H1 (cell line): Measurements from ENCODE around the gene EIF4E3. TPM values are rescaled to one million over a fixed set of nuclear protein-coding genes. Genes with fewer than 3 reads are reported as not detected.

Experiments used
- CTCF ChIA-PET: fragments of 300-600 bp; sonication (Branson Sonifier 250); formaldehyde crosslinking; loops from one replicate; lab custom pipeline; 2021; ENCODE audit not compliant: partially characterized antibody; lab: Charles Lee
- POLR2A ChIA-PET: fragments of 300-600 bp; sonication (Branson Sonifier 250); formaldehyde crosslinking; loops from one replicate; lab custom pipeline; 2021; ENCODE audit warnings: inconsistent platforms; ENCODE audit not compliant: partially characterized antibody; lab: Charles Lee
- DNase-seq, 2 experiments: peaks; one replicate each; pipeline versions ENCODE4 v3.0.0 to v3.0.0-alpha.2; 2010 to 2022; ENCODE audit warnings: low spot score in 2 of 2, low read depth in 1 of 2, mixed read lengths in 1 of 2
- FAIRE-seq: peaks from 2 replicates; lab custom pipeline; 2011; peaks lifted over from hg19 to GRCh38; lab: Jason Lieb, UNC
- H2AFZ ChIP-seq: 2 replicates; pipeline ENCODE4 v1.8.1; 2012; ENCODE audit warnings: low read length, inconsistent platforms
- H2AK5ac ChIP-seq: 2 replicates; pipeline ENCODE4 v1.6.1; 2013; ENCODE audit warnings: low read depth, low read length
- H2BK120ac ChIP-seq: replicated peaks from 2 replicates; pipeline ENCODE3; 2013; ENCODE audit warnings: low read depth, low read length, inconsistent platforms
- H2BK12ac ChIP-seq: 2 replicates; pipeline ENCODE4 v1.6.1; 2013; ENCODE audit warnings: low read depth, low read length
- H2BK15ac ChIP-seq: 2 replicates; pipeline ENCODE4 v1.6.1; 2013; ENCODE audit warnings: low read length
- H2BK20ac ChIP-seq: 2 replicates; pipeline ENCODE4 v1.6.1; 2013; ENCODE audit warnings: low read length
- H2BK5ac ChIP-seq: 2 replicates; pipeline ENCODE4 v1.6.1; 2013; ENCODE audit warnings: low read depth, low read length
- H3K14ac ChIP-seq: 2 replicates; pipeline ENCODE4 v1.6.1; 2013; ENCODE audit warnings: inconsistent platforms; ENCODE audit not compliant: insufficient read length
- H3K18ac ChIP-seq: 2 replicates; pipeline ENCODE4 v1.6.1; 2013; ENCODE audit warnings: low read length; ENCODE audit errors: extremely low read depth
- H3K23ac ChIP-seq: 2 replicates; pipeline ENCODE4 v1.6.1; 2013; ENCODE audit warnings: inconsistent platforms; ENCODE audit not compliant: insufficient read length
- H3K23me2 ChIP-seq: 2 replicates; pipeline ENCODE4 v1.6.1; 2013; ENCODE audit warnings: low read depth, low read length
- H3K27ac ChIP-seq: 2 replicates; pipeline ENCODE4 v1.6.1; 2011; ENCODE audit warnings: low read depth, low read length, inconsistent platforms
- H3K27me3 ChIP-seq, 4 experiments: replicated peaks in 1 of 4; 1 replicate in 1 of 4; 2 replicates in 3 of 4; pipeline versions ENCODE4 v1.6.1 to v1.8.1; 2011 to 2013; ENCODE audit warnings: low read length in 3 of 4, mild to moderate bottlenecking in 3 of 4, inconsistent platforms in 2 of 4, mixed read lengths in 2 of 4, moderate library complexity in 1 of 4; ENCODE audit not compliant: control insufficient read depth in 3 of 4, insufficient read depth in 3 of 4; ENCODE audit errors: extremely low read depth in 1 of 4
- H3K36me3 ChIP-seq, 4 experiments: 2 replicates each; pipeline versions ENCODE4 v1.6.1 to v1.8.1; 2011 to 2013; ENCODE audit warnings: mild to moderate bottlenecking in 4 of 4, low read length in 3 of 4, moderate library complexity in 2 of 4, control low read depth in 1 of 4, inconsistent platforms in 1 of 4; ENCODE audit not compliant: insufficient read depth in 4 of 4, control insufficient read depth in 2 of 4
- H3K4ac ChIP-seq: replicated peaks from 2 replicates; pipeline ENCODE3; 2013; ENCODE audit warnings: low read length, low read depth, mixed read lengths, inconsistent platforms; ENCODE audit not compliant: insufficient read length
- H3K4me1 ChIP-seq, 4 experiments: replicated peaks in 1 of 4; 1 replicate in 1 of 4; 2 replicates in 3 of 4; pipeline versions ENCODE4 v1.6.1 to v1.8.1; 2011 to 2013; ENCODE audit warnings: low read length in 3 of 4, inconsistent platforms in 2 of 4, mixed read lengths in 1 of 4; ENCODE audit not compliant: insufficient read depth in 4 of 4, control insufficient read depth in 3 of 4
- H3K4me2 ChIP-seq, 2 experiments: 2 replicates each; pipeline versions ENCODE4 v1.6.1 to v1.8.1; 2011 to 2013; ENCODE audit warnings: low read depth in 2 of 2, low read length in 2 of 2, control low read depth in 1 of 2, inconsistent platforms in 1 of 2, mild to moderate bottlenecking in 1 of 2; ENCODE audit not compliant: insufficient read depth in 1 of 2
- H3K4me3 ChIP-seq, 4 experiments: fragments of 200-600, 300-600 bp in 1 of 4; sonication (generic), shearing (Covaris generic), sonication (Bioruptor Twin) in 1 of 4; 2 replicates each; pipeline versions ENCODE4 v1.5.1 to v1.8.1; 2011 to 2016; ENCODE audit warnings: low read length in 4 of 4, low read depth in 3 of 4, control low read depth in 2 of 4, inconsistent platforms in 2 of 4, mild to moderate bottlenecking in 2 of 4, mixed read lengths in 1 of 4, moderate library complexity in 1 of 4; ENCODE audit not compliant: insufficient read depth in 2 of 4; ENCODE audit errors: extremely low read depth in 1 of 4
- H3K56ac ChIP-seq: replicated peaks from 2 replicates; pipeline ENCODE3; 2013; ENCODE audit warnings: low read depth, mild to moderate bottlenecking, mixed read lengths, low read length, inconsistent platforms; ENCODE audit not compliant: insufficient read length
- H3K79me1 ChIP-seq: 2 replicates; pipeline ENCODE4 v1.6.1; 2013; ENCODE audit warnings: low read depth, low read length, control low read depth
- H3K79me2 ChIP-seq, 2 experiments: 2 replicates each; pipeline versions ENCODE4 v1.6.1 to v1.8.1; 2012 to 2013; ENCODE audit warnings: low read length in 2 of 2, mild to moderate bottlenecking in 2 of 2, inconsistent platforms in 1 of 2; ENCODE audit not compliant: insufficient read depth in 2 of 2, control insufficient read depth in 1 of 2
- H3K9ac ChIP-seq, 4 experiments: replicated peaks in 1 of 4; 1 replicate in 1 of 4; 2 replicates in 3 of 4; pipeline versions ENCODE4 v1.6.1 to v1.8.1; 2011 to 2013; ENCODE audit warnings: low read depth in 3 of 4, low read length in 3 of 4, control low read depth in 2 of 4, mild to moderate bottlenecking in 2 of 4, moderate library complexity in 2 of 4, inconsistent platforms in 1 of 4; ENCODE audit errors: extremely low read depth in 1 of 4
- H3K9me3 ChIP-seq, 2 experiments: 2 replicates each; pipeline versions ENCODE4 v1.6.1 to v1.8.1; 2012 to 2013; ENCODE audit warnings: mild to moderate bottlenecking in 2 of 2, moderate library complexity in 2 of 2, control low read depth in 1 of 2, inconsistent platforms in 1 of 2, low read depth in 1 of 2, low read length in 1 of 2, mixed read lengths in 1 of 2; ENCODE audit not compliant: insufficient read depth in 2 of 2
- H4K20me1 ChIP-seq, 2 experiments: replicated peaks in 1 of 2; 2 replicates each; pipeline versions ENCODE3 to v1.8.1; 2011 to 2013; ENCODE audit warnings: inconsistent platforms in 2 of 2, low read length in 2 of 2, mild to moderate bottlenecking in 1 of 2; ENCODE audit not compliant: insufficient read depth in 2 of 2, control insufficient read depth in 1 of 2
- H4K5ac ChIP-seq: 2 replicates; pipeline ENCODE4 v1.6.1; 2013; ENCODE audit warnings: low read length, low read depth, mixed read lengths, inconsistent platforms; ENCODE audit not compliant: insufficient read length
- H4K8ac ChIP-seq: 2 replicates; pipeline ENCODE4 v1.8.0; 2013; ENCODE audit warnings: mild to moderate bottlenecking, moderate library complexity, low read length, inconsistent platforms; ENCODE audit not compliant: insufficient read depth; ENCODE audit errors: extremely low read depth
- H4K91ac ChIP-seq: replicated peaks from 2 replicates; pipeline ENCODE3; 2013; ENCODE audit warnings: low read length, mixed read lengths, inconsistent platforms; ENCODE audit not compliant: insufficient read length
- CTCF ChIP-seq, 3 experiments: IDR thresholded peaks; 1 replicate in 2 of 3; 2 replicates in 1 of 3; pipeline versions ENCODE4 v1.5.1 to v1.6.1; 2011; ENCODE audit warnings: low read length in 3 of 3, mild to moderate bottlenecking in 3 of 3, inconsistent platforms in 2 of 3, low read depth in 1 of 3, moderate library complexity in 1 of 3; ENCODE audit not compliant: insufficient read depth in 1 of 3; ENCODE audit errors: control extremely low read depth in 1 of 3
- KDM4A ChIP-seq: IDR thresholded peaks from one replicate; pipeline ENCODE4 v1.7.1; 2012; ENCODE audit warnings: low read depth, mild to moderate bottlenecking, moderate library complexity, low read length, inconsistent platforms; ENCODE audit not compliant: severe bottlenecking
- MAX ChIP-seq: IDR thresholded peaks from 2 replicates; pipeline ENCODE4 v1.6.1; 2012; ENCODE audit warnings: inconsistent platforms
- PHF8 ChIP-seq: fragments of 200-600 bp; sonication (generic); conservative IDR thresholded peaks from 2 replicates; pipeline ENCODE4 v1.7.1; 2012; ENCODE audit warnings: low read depth, mild to moderate bottlenecking, inconsistent platforms, low read length, moderate library complexity
- TBP ChIP-seq: IDR thresholded peaks from 2 replicates; pipeline ENCODE4 v1.6.1; 2011; ENCODE audit warnings: low read depth, low read length, improper control_type of control experiment
- WGBS, 2 experiments: shearing (Covaris generic) in 1 of 2; methylation state at CpG; one replicate each; pipeline versions ENCODE4 v1.1.6 to v1.1.7; 2013 to 2015; ENCODE audit warnings: low lambda C conversion rate in 2 of 2, mixed read lengths in 2 of 2, inconsistent platforms in 1 of 2, low coverage in 1 of 2, missing lambda C conversion rate in 1 of 2; ENCODE audit not compliant: insufficient replicate concordance in 2 of 2, insufficient coverage in 1 of 2, insufficient read length in 1 of 2; ENCODE audit errors: extremely low coverage in 1 of 2, missing lambda C conversion rate in 1 of 2; 5-methylcytosine and 5-hydroxymethylcytosine counted together
- long read RNA-seq, 2 experiments: library from RNA in 1 of 2; library from capped mRNA in 1 of 2; stranded (forward); transcript quantifications; one replicate each; pipeline ENCODE4 v2.0.0, GENCODE V29; 2021; ENCODE audit warnings: inconsistent platforms in 1 of 2
- polyA minus RNA-seq, 3 experiments: library from RNA; depleted of rRNA, polyadenylated mRNA; stranded (reverse); fragments of >200 nt; gene quantifications; 1 replicate in 2 of 3; 2 replicates in 1 of 3; pipeline ENCODE4 v1.2.3, GENCODE V29; 2011
- polyA plus RNA-seq, 7 experiments: library from polyadenylated mRNA; depleted of rRNA in 3 of 7; stranded (reverse) in 5 of 7; unstranded in 2 of 7; fragments of >200 nt in 5 of 7; fragments of 200-250 nt in 2 of 7; gene quantifications; 1 replicate in 5 of 7; 2 replicates in 1 of 7; 4 replicates in 1 of 7; pipeline versions ENCODE4 v1.2.1 to v1.2.3, GENCODE V29; 2011 to 2013; ENCODE audit warnings: missing spikeins in 2 of 7, mixed read lengths in 2 of 7
- total RNA-seq: library from RNA; stranded (reverse); fragmentation: NEBNext Ultra II Directional; extraction: Animal tissue kit (Norgen Biotek cat#: 25700); gene quantifications from 2 replicates; pipeline ENCODE4 v1.2.1, GENCODE V29; 2021

Gene EIF4E3
- total RNA-seq (14.3 and 17.0 TPM in 2 replicates), polyA plus RNA-seq (2011; rRNA removed) (2.8 and 5.2 TPM in 2 replicates), polyA minus RNA-seq (2011; rRNA and poly(A)+ RNA removed) (7.5 and 10.9 TPM in 2 replicates)
- 5.7 TPM for polyA plus RNA-seq (2011; cell fraction: cytosol; rRNA removed)
- polyA plus RNA-seq (2011; cell fraction: nucleus; rRNA removed) = 2.1 TPM
- 5.9 to 9.2 TPM (median 7.6 TPM) in 4 replicates for polyA plus RNA-seq (2012, experiment 1 of 2)
- polyA plus RNA-seq (2012, experiment 2 of 2) = 1.5 TPM
- 11.6 TPM for polyA plus RNA-seq (2013, experiment 1 of 2)
- 13.6 TPM for polyA plus RNA-seq (2013, experiment 2 of 2)
- 3.6 TPM for polyA minus RNA-seq (2011; cell fraction: cytosol; rRNA and poly(A)+ RNA removed)
- polyA minus RNA-seq (2011; cell fraction: nucleus; rRNA and poly(A)+ RNA removed) = 5.7 TPM
- long read RNA-seq, experiment 1, full-length matches to known transcripts = 3 of 21 reads
- long read RNA-seq, experiment 1, partial matches to known transcripts = 3 of 21 reads
- long read RNA-seq, experiment 1, other reads (novel, unspliced or antisense) = 15 of 21 reads
- long read RNA-seq, experiment 2, partial matches to known transcripts = 0 of 1 reads
- long read RNA-seq, experiment 2, other reads (novel, unspliced or antisense) = 1 of 1 reads

GRCh38 chr3:71725271-71725991, at the start of gene EIF4E3:
Gene EIF4E3 (minus strand): TSS chr3:71725402. CDS start chr3:71725367, 35 bp downstream.
- H4K91ac ChIP-seq = peak within 1 kb of the TSS; percentile 57
- peak within 1 kb of the TSS; percentile 96 for H2BK12ac ChIP-seq
- H3K79me2 ChIP-seq = no peaks in the 10 kb centered on the region
- H4K20me1 ChIP-seq = peaks cover 0 to 7% of the 10 kb centered on the region in 2 experiments
- 6% methylated on average over 23 of the region's 80 CpGs; no CpG with 5 or more reads in 1 of the 2 experiments for WGBS, 2 experiments
- H4K5ac ChIP-seq = no peak within 1 kb of the TSS
- H3K79me1 ChIP-seq = no peaks in the 10 kb centered on the region; the same call in 1 of the 2 replicates
- H3K14ac ChIP-seq = no peak within 1 kb of the TSS
- no peak within 1 kb of the TSS for H3K23ac ChIP-seq
- DNase-seq (peak in 1 of 2 experiments; percentile 72), FAIRE-seq (no peak)
- H2BK5ac ChIP-seq = no peak within 1 kb of the TSS
- peak within 1 kb of the TSS; percentile 67 to 84 (median 76) for H3K4me3 ChIP-seq
- H3K4me2 ChIP-seq = peak within 1 kb of the TSS; percentile 87 to 97
- peak within 1 kb of the TSS; percentile 8; the same call in 1 of the 2 replicates for H2AFZ ChIP-seq
- H2BK15ac ChIP-seq = peak within 1 kb of the TSS; percentile 25; the same call in 1 of the 2 replicates
- peak within 1 kb of the TSS; percentile 20; the same call in 1 of the 2 replicates for H3K27ac ChIP-seq
- peaks cover 9% of the 10 kb centered on the region for H3K23me2 ChIP-seq
- peak within 1 kb of the TSS; percentile 94 for H3K4ac ChIP-seq
- no peaks in the 10 kb centered on the region for H3K9me3 ChIP-seq
- H3K4me1 ChIP-seq = peaks cover 8 to 24% (median 10%) of the 10 kb centered on the region in 4 experiments
- H3K36me3 ChIP-seq = no peaks in the 10 kb centered on the region
- H3K56ac ChIP-seq = no peak within 1 kb of the TSS
- peak within 1 kb of the TSS; percentile 77; the same call in 1 of the 2 replicates for H2BK20ac ChIP-seq
- no peak within 1 kb of the TSS for H2BK120ac ChIP-seq
- ChIA-PET POLR2A (no interaction called here), CTCF (interaction anchor here (0.5 to 3.4 kb wide), 2 partner anchors 14 to 1285 kb away, joined by 3 to 18 read pairs; no protein-coding TSS in a partner anchor)
- H3K18ac ChIP-seq = peak within 1 kb of the TSS; percentile 79
- no peak within 1 kb of the TSS for H2AK5ac ChIP-seq
- peak within 1 kb of the TSS; percentile 35 to 95 (median 60); a peak in 6 of 7 replicates for H3K9ac ChIP-seq
- H3K27me3 ChIP-seq = peaks cover 3 to 19% (median 16%) of the 10 kb centered on the region in 4 experiments
- H4K8ac ChIP-seq = peak within 1 kb of the TSS; percentile 94
- TF ChIP-seq CTCF (IDR thresholded peaks at IDR 0.05; ENCODE audit: control extremely low read depth in 1 of 3, insufficient read depth in 1 of 3, low read depth in 1 of 3, low read length in 3 of 3) = no peak
- peak; percentile 94 for TF ChIP-seq MAX
- TF ChIP-seq PHF8 = peak; percentile 52; the same call in 1 of the 2 replicates
- TF ChIP-seq TBP = no peak
- TF ChIP-seq KDM4A = peak; percentile 13
